HG02870 (cell line): ENCODE results near the gene ZNF641.
"Not testable (repeated sequence)": the region's sequence is repeated elsewhere in the genome, so short reads cannot be mapped to it uniquely, and the experiment has no call there.

Source experiments
- ATAC-seq: cut with Tn5 transposase; IDR thresholded peaks from one replicate; pipeline ENCODE4 v1.9.1; 2021; ENCODE audit warnings: mild to moderate bottlenecking, moderate library complexity; ENCODE audit not compliant: unreplicated experiment

Gene ZNF641

DNA sequence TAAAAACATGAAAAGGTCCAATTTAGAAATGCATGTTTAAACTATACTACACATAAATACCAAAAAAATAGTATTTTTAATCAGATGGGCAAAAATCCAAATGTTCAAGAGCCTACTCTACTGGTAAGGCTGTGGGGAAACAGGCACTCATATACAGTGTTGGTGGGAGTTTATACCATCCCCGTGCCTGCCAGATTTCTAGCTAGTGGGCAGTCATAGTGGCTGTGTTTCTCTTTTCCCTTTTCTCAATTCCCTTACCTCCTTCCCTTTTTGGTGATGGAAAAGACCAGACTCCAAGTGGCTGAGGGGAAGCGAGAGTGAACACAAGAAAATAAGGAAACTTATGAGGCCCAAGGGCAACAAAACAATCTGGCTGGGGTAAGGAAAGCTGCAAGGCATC is 14.7 kb downstream of the ZNF641 start:
- ATAC-seq, result no peak

- ATAC-seq, result no peak
These were observed 15.9 kb downstream of the ZNF641 start for GRCh38 chr12:48334808-48335207.

DNA sequence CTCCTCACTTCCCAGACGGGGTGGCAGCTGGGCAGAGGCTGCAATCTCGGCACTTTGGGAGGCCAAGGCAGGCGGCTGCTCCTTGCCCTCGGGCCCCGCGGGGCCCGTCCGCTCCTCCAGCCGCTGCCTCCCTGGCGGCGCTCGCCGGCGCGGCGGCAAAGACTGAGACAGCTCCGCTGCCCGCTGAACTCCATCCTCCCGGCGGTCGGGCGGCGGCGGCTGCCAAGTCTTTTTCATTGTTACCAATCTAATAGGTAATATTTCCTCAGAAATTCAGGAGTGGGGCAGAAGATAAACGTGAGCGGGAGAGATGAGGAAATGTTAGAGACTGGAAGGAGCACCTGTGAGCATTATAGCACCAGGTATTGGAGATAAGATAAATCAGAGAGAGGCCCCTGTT is 17.0 kb downstream of the ZNF641 start:
- not testable (repeated sequence) for ATAC-seq

DNA sequence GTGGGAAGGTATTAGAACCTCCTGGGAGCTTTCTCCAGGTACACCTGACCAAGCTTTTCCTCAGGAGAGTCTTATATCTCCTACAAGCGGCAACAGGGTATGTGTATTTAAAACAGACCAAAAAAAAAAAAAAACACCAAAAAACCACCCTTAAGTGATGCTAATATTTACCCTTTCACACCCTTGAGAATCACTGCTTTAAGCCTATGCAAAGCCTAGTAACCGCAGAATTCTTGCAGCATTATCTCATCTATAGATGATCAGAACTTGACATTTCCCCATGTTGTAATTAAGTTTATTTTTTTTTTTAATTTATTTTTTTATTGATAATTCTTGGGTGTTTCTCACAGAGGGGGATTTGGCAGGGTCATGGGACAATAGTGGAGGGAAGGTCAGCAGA is 19.3 kb downstream of the ZNF641 start:
- no peak for ATAC-seq

DNA sequence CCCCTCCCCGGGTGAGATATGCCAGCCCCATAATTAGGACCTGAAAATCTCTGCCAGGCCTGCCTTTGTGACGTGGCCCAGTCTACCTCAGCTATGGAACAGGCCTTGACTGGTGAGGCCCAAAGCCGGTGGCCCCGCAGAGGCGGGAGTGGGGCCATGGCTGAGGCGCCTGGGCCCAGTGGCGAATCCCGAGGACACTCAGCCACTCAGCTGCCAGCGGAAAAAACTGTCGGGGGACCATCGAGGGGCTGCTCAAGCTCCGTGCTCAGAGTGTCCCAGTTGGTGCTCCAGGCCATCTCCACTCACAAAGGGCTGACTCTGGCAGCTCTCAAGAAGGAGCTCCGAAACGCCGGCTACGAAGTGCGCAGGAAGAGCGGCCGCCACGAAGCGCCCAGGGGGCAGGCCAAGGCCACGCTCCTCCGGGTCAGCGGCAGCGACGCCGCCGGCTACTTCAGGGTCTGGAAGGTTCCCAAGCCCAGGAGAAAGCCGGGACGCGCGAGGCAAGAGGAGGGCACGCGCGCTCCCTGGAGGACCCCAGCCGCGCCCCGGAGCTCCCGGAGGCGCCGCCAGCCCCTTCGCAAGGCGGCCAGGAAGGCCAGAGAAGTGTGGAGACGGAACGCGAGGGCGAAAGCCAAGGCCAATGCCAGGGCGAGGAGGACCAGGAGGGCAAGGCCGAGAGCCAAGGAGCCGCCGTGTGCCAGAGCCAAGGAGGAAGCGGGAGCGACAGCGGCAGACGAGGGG is 21.4 kb downstream of the ZNF641 start:
- no peak for ATAC-seq

DNA sequence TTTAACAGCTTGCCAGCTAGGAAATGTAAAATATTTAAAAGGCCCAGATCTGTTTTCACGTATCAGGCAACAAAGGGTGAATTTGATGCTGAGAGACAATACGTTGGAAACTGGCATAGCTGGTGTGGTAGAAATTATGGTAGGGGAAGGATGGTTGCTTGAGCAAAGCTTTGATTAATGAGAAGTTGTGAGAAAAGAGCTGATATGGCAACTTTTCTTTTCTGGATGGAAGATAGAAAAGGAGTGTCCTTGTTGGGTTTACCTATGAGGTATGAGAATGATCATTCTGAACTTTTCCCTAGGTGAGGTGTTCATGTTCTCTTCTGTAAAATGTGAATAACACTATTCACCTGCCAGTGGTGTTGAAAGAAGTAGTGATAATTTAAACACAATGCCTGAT is 34.2 kb downstream of the ZNF641 start:
- no peak for ATAC-seq

DNA sequence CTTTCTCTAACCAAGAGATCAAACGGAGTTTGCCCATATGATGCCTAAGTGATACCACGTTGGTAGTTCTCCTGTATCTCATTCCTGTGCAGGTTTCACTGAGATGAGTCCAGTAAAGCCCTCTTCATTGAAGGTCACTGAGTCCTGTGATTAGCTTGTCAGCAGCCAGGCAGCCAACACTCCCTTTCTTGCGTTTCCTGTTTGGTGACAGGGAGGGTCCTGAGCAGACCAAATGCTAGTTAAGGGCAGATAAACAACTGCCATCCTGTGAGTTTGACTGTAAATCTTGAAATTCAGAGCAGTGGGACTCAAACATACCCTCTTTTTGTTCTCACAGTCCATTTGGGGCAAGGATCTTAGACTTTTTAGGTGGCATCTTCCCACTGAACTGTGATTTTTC is 39.4 kb downstream of the ZNF641 start:
- no peak for ATAC-seq

DNA sequence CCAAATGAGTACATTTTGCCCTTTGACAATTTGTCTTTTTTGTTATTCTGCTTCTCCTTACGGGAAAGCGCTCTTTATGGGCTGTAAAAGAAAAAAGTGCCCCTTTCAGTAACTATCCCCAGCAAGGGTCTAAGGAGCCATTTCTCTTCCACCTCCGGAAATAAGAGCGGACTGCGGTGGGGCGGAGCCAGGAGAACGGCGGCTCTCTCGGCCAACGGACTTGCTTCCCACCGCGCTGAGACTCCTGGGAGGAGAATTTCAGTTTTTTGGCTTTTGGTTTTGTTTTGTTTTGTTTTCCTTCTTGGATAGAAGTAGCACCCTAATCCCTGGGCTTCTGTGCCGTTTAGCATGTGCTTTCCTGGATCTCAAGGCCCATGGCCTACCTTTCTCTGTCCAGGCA is 43.5 kb downstream of the ZNF641 start:
- no peak for ATAC-seq

- no peak for ATAC-seq
These were observed 45.5 kb downstream of the ZNF641 start for GRCh38 chr12:48305190-48305589.

- ATAC-seq, result no peak
These were observed 48.4 kb downstream of the ZNF641 start for GRCh38 chr12:48302161-48302911.

DNA sequence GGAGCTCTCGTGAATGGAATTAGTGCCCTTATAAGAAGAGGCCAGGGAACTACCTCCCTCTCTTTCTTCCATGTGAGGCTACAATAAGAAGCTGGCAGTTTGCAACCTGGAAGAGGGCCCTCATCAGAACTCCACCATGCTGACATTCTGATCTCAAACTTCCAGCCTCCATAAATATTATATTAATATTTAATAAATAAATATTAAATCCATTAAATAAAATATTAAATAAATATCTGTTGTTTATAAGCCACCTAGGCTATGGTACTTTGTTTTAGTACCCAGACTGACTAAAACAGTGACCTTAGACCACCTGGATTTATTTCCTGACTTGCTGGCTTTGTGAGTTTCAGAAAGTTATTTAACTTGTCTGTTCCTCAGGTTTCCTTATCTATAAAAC is 49.9 kb downstream of the ZNF641 start:
- no peak for ATAC-seq

- ATAC-seq, result no peak
These were observed 54.0 kb downstream of the ZNF641 start for GRCh38 chr12:48296586-48297282.

DNA sequence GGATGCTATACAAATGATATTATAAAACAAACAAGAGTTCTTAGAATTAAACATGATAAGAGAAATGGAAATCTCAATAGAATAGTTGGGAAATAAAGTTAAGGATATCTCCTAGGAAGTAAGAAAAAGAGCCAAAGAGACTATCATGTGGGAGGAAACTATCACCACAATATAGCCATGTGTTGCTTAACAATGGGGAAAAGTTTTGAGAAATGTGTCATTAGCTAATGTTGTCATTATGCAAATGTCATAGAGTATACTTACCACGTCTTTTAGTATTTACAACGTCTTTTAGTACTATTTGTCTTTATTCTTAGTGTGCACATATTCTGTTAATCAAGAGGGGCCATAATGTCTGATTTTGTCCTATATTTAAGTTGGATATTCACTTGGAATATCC is 58.7 kb downstream of the ZNF641 start:
- ATAC-seq, result no peak

DNA sequence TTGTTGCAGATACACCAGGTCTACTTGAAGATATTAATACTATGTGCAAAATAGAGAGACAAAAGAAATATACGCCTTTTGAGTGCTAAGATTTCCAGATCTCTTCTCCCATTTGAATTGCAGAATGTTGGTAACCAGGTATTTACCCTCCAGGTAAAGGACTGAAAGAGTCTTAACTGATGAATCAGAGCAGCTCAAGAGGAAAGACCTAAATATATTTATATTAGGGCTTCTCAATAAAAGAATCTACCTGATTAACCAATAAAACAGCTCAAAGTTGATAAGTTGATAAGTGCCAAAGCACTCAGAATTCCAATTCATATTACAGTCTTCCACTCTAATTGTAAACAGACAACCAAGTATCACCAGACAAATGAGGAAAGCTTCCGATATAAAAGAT is 59.2 kb downstream of the ZNF641 start:
- no peak for ATAC-seq

- no peak for ATAC-seq
These were observed 62.1 kb downstream of the ZNF641 start for GRCh38 chr12:48288387-48289268.
